GM18861 (cell line): ENCODE results near the gene INTS1.
"Not testable (repeated sequence)": the region's sequence is repeated elsewhere in the genome, so short reads cannot be mapped to it uniquely, and the experiment has no call there.

Experiments
- ATAC-seq: cut with Tn5 transposase; IDR thresholded peaks from one replicate; pipeline ENCODE4 v1.9.1; 2021; ENCODE audit not compliant: unreplicated experiment

The INTS1 gene

DNA sequence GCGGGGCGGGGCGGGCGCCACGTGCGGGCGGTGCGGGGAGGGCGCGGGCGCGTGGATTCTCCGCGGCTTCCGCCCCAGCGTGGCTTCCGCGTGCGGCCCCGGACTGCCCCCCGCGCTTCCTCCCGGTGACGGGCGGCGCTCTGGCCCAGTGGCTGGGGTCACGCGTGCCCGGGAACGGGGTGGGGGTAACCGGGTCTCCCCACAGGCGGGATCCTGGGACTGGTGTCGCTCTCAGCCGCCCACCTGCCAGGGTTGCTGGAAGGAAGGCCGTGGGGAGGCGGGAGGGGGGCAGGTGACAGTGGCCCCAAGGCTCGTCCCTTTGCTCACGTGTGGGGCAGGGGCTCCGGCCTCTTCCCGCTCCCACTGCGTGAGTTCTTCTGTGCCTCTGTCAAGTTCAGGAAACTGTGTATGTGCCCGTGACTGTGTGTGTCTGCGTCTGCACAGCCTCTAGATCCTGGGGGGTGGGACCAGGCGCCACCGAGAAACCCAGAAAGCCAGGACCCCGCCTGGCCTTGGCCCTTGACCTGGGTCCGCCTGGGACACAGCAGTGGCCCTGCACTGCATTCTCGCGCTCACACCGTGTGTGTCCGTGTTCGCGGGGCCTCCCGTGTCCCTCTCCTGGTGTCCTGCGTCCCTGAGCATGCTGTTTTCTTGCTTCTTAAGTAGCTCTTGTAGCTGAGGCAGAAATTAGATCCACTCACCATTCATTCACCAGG is 27.2 kb upstream of the INTS1 start:
- ATAC-seq: no peak

DNA sequence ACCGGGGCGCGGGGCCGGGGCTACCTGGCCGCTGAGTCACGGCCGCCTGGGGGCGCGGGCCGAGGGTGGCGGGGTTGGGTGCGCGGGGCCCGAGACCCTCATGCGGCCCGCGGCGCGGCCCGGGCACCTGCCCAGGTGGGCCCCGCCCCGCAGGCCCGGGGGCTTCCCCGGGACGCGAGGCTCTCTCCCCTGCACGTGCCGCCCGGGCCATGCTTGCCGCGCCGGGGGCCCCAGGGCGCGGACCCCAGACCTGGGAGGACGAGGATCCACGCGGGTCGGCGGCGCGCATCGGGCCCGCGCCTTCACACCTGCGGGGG is 26.7 kb upstream of the INTS1 start:
- ATAC-seq: no peak

DNA sequence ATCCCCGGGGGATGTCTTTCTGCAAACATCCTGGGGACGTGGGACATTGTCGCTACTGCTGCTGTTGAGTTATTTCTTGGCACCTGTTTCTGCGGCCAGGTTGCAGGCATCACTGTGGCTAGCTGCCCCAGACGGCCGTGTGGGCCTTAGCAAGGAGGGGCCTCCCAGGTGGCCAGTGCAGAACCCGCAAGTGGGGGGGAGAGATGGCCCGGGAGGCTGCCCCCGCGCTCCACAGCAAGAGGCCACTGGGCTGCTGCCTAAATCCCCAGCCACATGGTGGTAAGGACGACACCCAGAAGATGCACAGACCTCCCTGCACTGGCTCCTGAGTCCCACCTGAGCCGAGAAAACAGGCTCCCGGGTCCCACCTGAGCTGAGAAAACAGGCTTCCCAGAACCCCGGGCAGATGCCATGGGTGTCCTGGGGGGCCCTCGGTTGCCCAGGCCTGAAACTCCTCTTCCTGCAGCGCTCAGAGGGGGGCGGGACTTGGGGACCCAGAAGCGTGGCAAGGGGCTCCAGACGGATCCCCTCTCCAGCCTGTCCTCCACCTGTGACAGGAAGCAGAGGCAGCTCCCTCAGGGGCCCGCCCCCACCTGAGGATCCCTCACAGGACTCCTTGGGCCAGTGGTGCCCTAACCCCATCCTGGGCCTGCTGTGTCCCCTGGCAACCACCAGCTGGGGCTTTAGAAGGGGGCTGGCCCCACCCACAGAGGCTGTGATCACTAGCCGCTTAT is 25.4 kb upstream of the INTS1 start:
- no peak for ATAC-seq

DNA sequence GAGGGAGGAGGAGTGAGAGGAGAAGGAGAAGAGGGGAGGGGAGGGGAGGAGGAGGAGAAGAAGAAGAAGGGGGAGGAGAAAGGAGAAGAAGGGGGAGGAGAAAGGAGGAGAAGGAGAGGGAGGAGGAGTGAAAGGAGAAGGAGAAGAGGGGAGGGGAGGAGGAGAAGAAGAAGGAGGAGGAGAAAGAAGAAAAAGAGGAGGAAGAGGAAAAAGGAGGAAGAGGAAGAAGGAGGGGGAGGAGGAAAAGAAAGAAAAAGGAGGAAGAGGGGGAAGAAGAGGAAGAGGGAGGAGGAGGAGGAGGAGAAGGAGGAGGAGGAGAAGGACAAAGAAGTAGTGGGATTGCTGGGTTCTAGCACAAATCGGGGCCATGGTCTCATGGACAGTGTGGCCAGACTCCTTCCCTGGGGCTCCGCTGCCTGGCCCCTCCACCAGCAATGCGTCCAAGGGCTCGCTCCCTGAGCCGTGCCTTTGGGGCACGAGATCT is 22.1 kb upstream of the INTS1 start:
- ATAC-seq: no peak

DNA sequence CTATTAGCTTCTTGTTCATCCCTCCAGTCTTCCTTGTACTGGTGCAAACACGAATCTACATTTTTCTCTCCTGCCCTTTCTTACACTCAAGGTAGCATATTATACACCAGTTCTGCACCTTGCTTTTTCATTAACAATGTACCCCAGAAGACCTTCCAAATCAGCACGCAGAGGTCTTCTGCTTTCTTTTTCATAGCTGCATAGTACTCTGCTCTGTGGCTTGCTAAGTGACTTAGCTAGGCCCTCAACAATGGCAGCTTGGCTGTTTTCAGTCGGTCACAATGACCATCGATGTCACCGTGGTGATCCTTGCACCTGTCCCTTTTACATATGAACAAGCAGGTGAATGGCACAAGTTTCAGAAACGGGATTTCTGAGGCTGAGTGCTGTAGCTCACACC is 21.2 kb upstream of the INTS1 start:
- ATAC-seq: no peak

DNA sequence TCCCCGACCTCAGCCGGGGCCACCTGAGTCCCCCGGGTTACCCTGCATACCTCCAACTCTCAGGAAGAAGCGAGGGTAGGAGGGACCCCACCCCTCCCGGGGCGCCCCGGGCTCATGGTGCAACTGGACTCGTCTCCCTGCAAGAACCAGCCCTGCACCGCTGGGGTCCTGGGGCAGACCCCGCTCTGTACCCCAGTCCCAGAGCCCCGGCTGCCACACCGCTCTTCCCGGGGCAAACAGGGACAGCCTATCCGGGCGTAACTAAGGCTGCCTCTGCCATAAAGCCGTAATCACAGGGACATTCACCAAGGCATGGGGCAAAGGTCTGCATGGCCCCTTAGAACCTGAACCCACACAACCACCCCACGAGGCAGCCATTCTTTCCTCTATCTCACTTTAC is 19.7 kb upstream of the INTS1 start:
- ATAC-seq: no peak

DNA sequence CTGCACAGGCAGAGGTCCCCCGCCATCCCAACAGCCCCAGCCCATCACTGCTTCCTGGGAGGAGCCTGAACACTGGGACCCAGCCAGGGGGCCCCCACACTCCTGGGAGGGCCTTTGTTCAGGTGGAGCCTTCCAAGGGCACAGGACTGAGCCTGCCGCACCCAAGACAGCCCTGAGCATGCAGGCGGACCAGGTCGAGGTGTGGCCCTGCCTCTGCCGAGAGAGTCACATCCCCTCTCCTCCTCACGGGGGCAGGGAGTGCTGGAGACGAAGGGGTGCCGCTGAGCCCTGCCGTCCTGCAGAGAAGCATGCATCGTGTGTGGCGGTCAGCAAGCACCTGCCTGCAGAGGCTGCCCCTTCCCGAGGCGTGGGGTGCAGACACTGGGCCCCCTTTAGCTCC is 19.0 kb upstream of the INTS1 start:
- no peak for ATAC-seq

DNA sequence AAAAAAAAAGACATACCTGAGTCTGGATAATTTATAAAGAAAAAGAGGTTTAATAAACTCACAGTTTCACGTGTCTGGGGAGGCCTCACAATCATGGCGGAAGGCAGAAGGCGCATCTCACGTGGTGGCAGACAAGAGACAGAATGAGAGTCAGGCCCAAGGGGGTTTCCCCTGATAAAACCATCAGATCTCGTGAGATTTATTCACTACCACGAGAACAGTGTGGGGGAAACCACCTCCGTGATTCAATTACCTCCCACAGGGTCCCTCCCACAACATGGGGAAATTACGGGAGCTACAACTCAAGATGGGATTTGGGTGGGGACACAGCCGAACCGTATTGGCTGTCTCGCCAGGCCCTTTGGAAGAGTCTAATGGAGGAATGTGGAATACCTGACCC is 17.3 kb upstream of the INTS1 start:
- no peak for ATAC-seq

DNA sequence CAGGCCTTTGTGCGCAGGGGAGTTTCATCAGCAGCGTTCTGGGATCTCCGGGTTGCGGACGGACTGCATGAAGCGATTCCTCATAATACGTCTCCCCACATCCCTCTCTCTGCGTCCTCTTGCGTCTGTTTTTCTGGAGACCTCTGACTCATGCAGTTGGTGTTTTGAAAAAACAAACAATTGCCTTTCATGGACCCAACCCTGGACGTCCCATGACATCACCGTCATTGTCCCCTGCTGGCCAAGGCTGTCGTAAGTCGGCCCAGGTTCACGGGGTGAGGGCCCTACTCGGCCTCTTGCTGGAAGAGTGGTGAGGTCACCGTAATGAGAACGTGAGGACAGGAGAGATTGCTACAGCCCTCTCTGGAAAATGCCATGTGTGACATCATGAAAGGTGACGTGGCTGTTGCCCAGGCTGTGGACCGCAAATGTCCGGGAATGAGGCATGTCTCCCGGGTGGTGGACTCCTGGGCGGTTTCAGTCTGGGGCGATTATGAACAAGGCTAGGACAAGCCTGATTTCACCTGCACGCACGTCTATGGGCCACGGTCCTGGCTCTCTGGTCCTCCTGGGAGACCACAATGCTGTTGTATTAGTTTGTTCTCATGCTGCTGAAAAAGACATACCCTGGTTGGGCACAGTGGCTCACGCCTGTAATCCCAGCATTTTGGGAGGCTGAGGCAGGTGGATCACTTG is 16.5 kb upstream of the INTS1 start:
- no peak for ATAC-seq

DNA sequence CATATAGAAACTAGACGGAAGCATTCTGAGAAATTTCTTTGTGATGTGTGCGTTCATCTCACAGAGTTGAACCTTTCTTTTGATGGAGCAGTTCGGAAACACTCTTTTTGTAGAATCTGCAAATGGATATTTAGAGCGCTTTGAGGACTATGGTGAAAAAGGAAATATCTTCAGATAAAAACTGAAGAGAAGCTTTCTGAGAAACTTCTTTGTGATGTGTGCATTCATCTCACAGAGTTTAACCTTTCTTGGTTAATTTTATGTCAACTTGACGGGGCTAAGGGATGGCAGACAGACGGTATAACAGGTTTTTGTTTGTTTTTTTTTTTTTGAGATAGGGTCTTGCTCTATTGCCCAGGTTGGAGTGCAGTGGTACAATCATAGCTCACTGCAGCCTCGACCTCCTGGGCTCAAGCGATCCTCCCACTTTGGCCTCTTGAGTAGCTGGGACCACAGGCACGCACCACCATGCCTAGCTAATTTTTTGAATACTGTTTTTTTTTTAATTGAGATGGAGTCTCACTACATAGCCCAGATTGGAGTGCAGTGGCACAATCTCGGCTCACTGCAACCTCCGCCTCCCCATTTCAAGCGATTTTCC is 15.2 kb upstream of the INTS1 start:
- ATAC-seq: not testable (repeated sequence)

DNA sequence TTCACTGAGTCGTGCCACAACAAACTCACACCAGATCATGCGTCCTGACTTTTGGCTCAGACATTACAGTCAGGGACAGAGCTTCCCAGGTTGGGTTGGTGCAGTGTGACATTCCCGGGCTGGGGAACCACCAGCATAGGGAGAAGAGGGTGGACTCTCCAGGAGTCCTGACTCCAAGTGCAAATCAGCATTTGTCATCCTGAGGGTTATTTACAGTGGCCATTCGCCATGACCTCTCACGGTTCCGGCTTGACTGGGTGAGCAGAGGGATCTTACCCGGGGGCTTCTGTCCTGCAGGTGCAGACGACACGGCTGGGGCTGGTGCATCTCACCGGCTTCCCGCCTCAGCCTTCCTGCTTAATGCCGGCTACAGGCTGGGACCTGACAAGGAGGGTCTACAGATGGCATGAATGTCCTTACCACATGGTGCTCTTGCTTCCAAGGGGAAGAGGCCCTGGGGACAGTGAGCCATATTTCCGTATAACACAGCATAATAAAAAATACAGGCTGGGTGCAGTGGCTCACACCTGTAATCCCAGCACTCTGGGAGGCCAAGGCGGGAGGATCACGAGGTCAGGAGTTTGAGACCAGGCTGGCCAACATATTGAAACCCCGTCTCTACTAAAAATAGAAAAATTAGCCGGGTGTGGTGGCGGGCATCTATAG is 12.5 kb upstream of the INTS1 start:
- ATAC-seq: no peak

DNA sequence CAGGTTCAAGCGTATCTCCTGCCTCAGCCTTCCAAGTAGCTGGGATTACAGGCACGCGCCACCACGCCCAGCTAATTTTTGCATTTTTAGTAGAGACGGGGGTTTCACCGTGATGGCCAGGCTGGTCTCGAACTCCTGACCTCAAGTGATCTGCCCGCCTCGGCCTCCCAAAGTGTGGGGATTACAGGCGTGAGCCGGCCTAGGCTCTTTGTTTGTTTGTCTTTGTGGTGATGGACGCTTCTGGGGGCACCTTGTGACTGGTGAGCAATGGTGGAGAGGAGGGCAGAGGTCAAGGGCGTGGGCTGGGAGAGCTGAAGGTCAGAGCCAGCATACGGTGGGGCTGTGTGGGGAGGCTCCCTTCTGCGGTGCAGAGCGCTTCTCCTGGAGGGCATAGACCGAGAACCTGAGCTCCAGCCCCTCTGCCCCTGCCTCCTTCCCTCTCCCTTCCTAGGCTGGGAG is 11.3 kb upstream of the INTS1 start:
- not testable (repeated sequence) for ATAC-seq

DNA sequence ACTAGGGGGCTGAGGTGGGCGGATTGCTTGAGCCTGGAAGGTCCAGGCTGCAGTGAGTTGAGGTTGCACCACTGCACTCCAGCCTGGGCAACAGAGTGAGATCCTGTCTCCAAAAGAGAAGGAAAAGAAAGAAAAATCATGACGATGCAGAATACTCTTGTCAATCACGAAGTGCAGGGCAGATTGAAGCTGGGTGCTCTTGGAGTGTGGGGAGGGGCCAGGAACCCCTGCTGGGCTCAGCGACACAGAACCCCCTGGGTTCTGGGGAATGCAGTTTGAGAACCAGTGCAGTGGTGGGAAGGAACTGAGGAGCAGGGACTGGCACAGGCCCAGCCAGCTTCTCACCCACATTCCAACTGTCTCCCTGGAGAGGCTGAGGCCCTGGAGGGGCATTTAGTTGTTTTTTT is 10.8 kb upstream of the INTS1 start:
- ATAC-seq: no peak

DNA sequence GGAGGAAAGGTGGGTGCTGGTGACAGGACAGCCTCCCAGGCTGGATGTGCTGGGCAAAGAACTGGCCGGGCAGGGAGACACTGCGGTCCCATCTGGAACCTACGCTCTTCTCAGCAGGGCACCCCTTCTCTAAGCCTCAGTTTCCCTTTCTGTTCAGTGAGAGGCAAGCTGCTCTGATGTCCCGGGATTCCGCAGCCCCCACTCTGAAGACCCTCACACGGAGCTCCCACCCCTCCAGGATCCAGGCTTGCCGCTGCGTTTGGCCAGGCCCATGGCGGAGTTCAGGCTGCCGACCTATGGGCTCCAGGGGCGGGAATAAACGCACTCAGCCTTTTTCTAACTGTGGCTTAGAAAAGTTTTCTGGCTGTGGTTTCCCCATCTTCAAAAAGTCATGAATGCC is 10.2 kb upstream of the INTS1 start:
- ATAC-seq: no peak

DNA sequence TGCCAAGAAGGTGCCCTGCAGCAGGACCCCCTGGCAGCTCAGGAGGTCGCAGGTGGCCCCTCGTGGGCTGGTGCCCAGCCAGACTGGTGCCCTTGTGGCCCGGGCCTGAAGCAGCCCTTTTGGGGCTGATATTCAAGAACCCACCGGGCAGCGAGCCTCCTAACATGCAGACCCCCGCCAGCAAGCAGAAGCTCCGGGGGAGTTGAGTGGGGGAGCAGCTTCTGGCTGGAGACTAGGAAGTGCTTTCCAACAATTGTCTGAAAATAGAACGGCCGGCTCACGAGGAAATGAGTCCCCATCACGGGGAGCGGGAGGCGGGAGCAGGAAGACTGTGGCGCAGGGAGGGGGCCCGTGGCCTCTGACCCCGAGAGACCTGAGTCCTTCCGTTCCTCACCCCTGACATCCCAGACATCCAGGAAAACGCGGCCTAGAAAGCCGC is 9.5 kb upstream of the INTS1 start:
- no peak for ATAC-seq

DNA sequence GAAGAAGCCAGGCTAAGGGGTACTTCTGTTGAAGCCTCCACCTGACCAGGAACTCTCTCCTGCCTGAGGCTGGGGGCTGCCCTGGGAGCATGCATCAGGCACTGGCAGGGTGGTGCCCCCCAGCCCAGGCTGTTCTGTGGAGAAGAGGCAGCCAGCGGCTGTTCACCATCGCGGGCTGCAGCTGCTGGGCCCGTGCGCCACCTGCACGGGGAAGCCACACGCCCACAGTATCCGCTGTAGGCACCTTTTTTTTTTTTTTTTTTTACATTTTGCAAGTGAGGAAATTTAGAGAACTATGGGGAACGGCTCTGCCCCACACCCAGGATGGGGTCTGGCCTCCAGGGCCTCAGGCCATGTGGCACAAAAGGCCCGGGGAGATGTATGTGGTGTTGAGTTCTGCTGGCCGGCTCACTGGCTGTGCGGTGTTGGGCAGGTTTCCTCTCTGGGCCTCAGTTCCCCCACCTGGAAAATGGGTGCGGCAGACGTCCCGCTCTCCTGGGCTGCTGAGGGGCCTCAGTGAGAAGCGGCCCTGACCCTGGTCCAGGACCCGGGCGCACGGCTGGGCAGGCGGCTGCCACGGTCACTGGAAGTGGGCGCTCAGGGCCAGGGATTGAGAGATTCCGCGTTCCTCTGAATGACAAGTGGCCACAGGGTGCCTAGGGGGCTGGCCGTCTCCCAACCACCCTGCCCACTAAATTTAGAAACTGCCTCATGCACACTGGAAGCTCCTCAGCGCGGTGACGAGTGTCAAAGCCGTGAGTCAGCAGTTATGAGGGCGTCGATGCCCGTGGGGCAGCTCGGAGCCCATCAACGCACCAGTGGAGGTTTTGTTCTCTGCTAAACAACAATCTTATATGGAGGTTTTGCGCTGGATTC is 8.8 kb upstream of the INTS1 start:
- ATAC-seq: peak; percentile 43

DNA sequence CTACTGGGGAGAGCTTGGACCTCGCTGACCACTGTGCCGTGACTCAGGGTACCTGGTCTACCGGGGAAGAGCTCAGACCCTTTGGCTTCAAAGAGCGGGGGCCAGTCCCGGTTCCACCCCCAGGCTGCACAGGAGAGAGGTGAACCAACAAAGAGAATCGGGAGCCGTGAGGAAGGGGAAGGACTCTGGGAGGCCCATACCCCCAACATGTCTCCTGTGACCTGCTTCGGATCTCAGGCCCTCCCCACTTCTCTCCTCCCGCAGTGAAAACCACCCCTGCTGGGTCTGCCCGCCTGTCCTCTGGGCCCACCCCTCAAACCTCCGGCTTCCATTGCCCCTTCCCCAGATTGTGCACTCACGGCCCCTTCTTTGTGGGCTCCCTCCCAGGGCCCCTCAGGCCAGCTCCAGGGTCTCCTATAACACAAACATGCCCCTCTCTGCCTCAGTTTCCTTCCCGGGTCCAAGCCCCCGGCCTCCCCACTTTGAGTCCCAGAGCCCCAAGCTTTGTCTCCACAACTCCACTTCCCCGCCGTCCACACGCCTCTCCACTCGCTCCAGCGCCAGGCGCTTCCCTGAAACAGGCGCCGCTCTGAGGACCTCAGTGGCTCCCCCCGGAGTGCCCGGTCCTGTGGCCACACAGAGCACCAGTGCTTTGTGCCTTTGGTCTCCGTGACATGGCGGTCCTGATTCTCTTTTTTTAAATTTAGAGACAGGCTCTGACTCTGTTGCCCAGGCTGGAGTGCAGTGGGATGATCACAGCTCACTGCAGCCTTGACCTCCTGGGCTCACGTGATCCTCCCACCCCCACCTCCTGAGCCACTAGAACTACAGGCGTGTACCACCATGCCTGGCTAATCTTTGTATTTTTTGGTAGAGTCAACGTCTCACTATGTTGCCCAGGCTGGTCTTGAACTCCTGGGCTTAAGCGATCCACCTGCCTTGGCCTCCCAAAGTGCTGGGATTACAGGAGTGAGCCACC is 7.5 kb upstream of the INTS1 start:
- ATAC-seq: no peak

DNA sequence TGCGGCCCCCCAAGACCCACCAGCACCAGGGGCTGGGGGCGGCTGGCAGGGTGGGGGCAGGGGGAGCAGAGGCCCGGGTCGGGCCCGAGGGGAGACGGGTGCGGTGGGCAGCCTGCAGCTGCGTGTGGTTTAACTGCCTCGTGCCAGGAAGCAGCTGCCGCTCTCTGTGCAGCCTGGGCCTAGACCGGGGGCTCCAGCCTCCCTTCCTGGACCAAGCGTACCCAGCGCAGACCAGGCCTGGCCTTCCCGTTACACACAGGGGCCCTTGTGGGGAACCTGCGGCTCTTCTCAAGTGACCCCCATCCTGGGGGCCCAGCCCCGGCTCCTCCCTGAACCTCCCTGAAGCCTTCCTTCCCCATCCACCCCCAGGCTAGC is 6.6 kb upstream of the INTS1 start:
- no peak for ATAC-seq

DNA sequence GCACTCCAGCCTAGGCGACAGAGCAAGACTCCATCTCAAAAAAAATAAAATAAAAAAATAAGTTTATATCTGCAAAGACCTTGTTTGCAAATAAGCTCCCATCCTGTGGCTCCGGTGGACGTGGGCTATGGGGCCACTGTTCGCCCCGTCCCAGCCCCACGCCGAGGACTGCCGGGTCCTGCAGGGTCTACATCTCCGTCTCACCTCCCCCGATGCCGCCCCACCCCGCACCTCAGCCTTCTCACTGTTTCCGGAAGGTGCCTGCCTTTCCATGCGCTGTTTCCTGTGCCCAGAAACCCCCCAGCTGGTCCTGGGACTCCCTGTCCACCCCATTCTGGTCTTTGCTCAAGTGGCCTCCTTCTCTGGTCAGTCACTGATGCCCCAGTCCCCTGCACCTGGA is 5.0 kb upstream of the INTS1 start:
- ATAC-seq: no peak
